Adrenal gland (tissue), 5 donors: ENCODE measurements around the gene CLMN.

ENCODE experiments used
- POLR2A ChIP-seq, 2 donors: fragments of 450-650 bp; IDR thresholded peaks; one replicate each; pipeline ENCODE4 v1.6.1; 2017; ENCODE audit warnings: antibody characterized with exemption in 2 of 2, mild to moderate bottlenecking in 2 of 2, moderate library complexity in 1 of 2
- TF ChIP-seq, protein P1 (sequence below), 6 experiments: fragments of 450-650 bp in 4 of 6; fragments of 200-600 bp in 2 of 6; sonication (generic) in 1 of 6; IDR thresholded peaks; 1 replicate in 5 of 6; 2 replicates in 1 of 6; pipeline versions ENCODE4 v1.5.1 to v1.8.0; 2016 to 2021; ENCODE audit warnings: antibody characterized with exemption in 6 of 6, mild to moderate bottlenecking in 2 of 6, moderate library complexity in 1 of 6
- donor health status: DM: no; HTN: no; CAD: no.

DNA sequence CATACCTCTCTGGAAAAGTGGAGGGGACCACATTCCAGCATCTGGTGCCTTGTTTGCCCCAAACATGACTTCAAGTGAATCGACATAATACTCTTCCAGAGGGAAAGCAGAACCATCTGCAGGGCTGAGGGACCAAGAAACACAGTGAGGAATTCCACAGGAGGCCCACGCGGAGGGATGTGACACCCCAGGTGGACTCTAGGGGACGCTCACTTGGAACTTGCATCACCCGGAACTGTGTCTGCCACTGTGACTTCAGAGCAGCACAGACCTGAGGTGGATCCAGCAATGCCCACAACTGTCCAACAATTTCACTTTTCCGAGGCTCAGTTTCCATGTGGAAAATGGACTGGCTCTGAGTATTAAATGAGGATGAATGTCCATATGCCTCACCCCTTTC, 14.3 kb upstream of the CLMN start:
- TF ChIP-seq, protein P1, sequence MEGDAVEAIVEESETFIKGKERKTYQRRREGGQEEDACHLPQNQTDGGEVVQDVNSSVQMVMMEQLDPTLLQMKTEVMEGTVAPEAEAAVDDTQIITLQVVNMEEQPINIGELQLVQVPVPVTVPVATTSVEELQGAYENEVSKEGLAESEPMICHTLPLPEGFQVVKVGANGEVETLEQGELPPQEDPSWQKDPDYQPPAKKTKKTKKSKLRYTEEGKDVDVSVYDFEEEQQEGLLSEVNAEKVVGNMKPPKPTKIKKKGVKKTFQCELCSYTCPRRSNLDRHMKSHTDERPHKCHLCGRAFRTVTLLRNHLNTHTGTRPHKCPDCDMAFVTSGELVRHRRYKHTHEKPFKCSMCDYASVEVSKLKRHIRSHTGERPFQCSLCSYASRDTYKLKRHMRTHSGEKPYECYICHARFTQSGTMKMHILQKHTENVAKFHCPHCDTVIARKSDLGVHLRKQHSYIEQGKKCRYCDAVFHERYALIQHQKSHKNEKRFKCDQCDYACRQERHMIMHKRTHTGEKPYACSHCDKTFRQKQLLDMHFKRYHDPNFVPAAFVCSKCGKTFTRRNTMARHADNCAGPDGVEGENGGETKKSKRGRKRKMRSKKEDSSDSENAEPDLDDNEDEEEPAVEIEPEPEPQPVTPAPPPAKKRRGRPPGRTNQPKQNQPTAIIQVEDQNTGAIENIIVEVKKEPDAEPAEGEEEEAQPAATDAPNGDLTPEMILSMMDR (IDR thresholded peaks at IDR 0.05), result no peak
- TF ChIP-seq POLR2A (IDR thresholded peaks at IDR 0.05), result no peak
